Smooth muscle cell (in vitro differentiated cells): ENCODE data around the gene ATP8A2. TPM values are rescaled to one million over a fixed set of nuclear protein-coding genes. Genes with fewer than 3 reads are reported as not detected.

Source experiments
- DNase-seq: peaks from one replicate; lab custom pipeline; 2025; ENCODE audit not compliant: unreplicated experiment; lab: John Stamatoyannopoulos, UW
- H2AFZ ChIP-seq: fragments of 200-600 bp; sonication (generic); 2 replicates; pipeline ENCODE4 v1.6.0; 2016; ENCODE audit warnings: antibody characterized with exemption, low read depth, mild to moderate bottlenecking
- H3F3A ChIP-seq: fragments of 200-600 bp; sonication (generic); 2 replicates; pipeline ENCODE4 v1.6.0; 2017; ENCODE audit warnings: antibody characterized with exemption, low read depth
- H3K27ac ChIP-seq: fragments of 200-600 bp; sonication (generic); 2 replicates; pipeline ENCODE4 v1.5.1; 2016; ENCODE audit warnings: low read depth, mild to moderate bottlenecking
- H3K27me3 ChIP-seq: fragments of 200-600 bp; sonication (generic); 2 replicates; pipeline ENCODE4 v1.6.1; 2016; ENCODE audit warnings: low read depth, mild to moderate bottlenecking
- H3K36me3 ChIP-seq: fragments of 200-600 bp; sonication (generic); 2 replicates; pipeline ENCODE4 v1.5.1; 2016; ENCODE audit warnings: low read depth
- H3K4me1 ChIP-seq: fragments of 200-600 bp; sonication (generic); 2 replicates; pipeline ENCODE4 v1.5.1; 2016; ENCODE audit warnings: low read depth
- H3K4me2 ChIP-seq: fragments of 200-600 bp; sonication (generic); 2 replicates; pipeline ENCODE4 v1.6.0; 2016; ENCODE audit warnings: mild to moderate bottlenecking
- H3K4me3 ChIP-seq: fragments of 200-600 bp; sonication (generic); 2 replicates; pipeline ENCODE4 v1.5.1; 2016; ENCODE audit warnings: mild to moderate bottlenecking
- H3K79me2 ChIP-seq: fragments of 200-600 bp; sonication (generic); 2 replicates; pipeline ENCODE4 v1.6.0; 2016; ENCODE audit warnings: low read depth, mild to moderate bottlenecking
- H3K9ac ChIP-seq: fragments of 200-600 bp; sonication (generic); 2 replicates; pipeline ENCODE4 v1.6.0; 2016; ENCODE audit warnings: low read depth
- H3K9me3 ChIP-seq: fragments of 200-600 bp; sonication (generic); replicated peaks from 2 replicates; pipeline ENCODE4 v1.5.1; 2016; ENCODE audit warnings: low read depth
- H4K20me1 ChIP-seq: fragments of 200-600 bp; sonication (generic); 2 replicates; pipeline ENCODE4 v1.6.0; 2016; ENCODE audit warnings: low read depth
- WGBS: methylation state at CpG from one replicate; pipeline ENCODE4 v1.1.7; 2016; ENCODE audit warnings: low lambda C conversion rate; 5-methylcytosine and 5-hydroxymethylcytosine counted together
- polyA plus RNA-seq: library from polyadenylated mRNA; unstranded; fragments of >200 nt; fragmentation: Nextera tagmentation; extraction: Ambion mirVana; gene quantifications from 2 replicates; pipeline ENCODE4 v1.2.1, GENCODE V29; 2016
- total RNA-seq: library from RNA; depleted of rRNA; stranded (reverse); fragments of >200 nt; gene quantifications from 2 replicates; pipeline ENCODE4 v1.2.3, GENCODE V29; 2014
- TF ChIP-seq, protein P1 (sequence below): fragments of 200-600 bp; sonication (generic); IDR thresholded peaks from 2 replicates; pipeline ENCODE4 v1.5.1; 2017; ENCODE audit warnings: borderline replicate concordance, mild to moderate bottlenecking, antibody characterized with exemption; ENCODE audit not compliant: insufficient read depth, poor library complexity, severe bottlenecking

The ATP8A2 gene
- total and polyA plus RNA-seq, 2 experiments from 2014 or later: under 0.01 to 0.06 TPM

DNA sequence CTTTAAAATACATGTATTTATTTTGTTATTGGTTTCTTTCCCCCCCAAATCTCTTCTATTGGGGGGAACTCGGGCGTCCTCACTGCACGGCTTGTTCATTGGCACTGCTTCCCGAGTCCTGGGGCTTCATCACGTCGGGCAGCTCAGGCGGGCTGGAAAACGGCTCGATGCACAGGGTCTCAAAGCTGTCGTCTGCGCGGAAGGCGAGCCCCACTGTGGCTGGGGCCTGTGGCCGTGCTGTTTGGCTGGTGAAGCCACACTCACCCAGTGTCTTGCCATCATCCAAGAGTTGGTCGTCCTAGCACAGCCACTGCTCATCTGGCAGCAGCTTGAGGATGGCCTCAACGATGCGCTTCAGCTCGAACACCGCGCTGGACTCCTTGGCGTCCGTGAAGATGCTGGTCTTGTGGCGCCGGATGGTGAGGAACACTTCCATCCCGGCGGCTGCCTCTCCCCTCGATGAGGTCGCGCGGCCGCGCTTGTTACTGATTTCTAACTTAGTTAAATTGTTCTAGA is 6.0 kb upstream of the ATP8A2 start:
- 96% methylated on average over 32 of the region's 32 CpGs for WGBS
- Histone ChIP-seq H3K27ac (no peak overlapping the region), H2AFZ (no peak overlapping the region), H3F3A (no peaks in the 10 kb centered on the region), H3K9me3 (no peaks in the 10 kb centered on the region), H4K20me1 (no peaks in the 10 kb centered on the region), H3K4me3 (no peak overlapping the region), H3K79me2 (no peaks in the 10 kb centered on the region), H3K4me2 (no peak overlapping the region), H3K4me1 (no peaks in the 10 kb centered on the region), H3K9ac (no peak overlapping the region), H3K27me3 (peaks cover 31% of the 10 kb centered on the region), H3K36me3 (no peaks in the 10 kb centered on the region)
- TF ChIP-seq, protein P1, sequence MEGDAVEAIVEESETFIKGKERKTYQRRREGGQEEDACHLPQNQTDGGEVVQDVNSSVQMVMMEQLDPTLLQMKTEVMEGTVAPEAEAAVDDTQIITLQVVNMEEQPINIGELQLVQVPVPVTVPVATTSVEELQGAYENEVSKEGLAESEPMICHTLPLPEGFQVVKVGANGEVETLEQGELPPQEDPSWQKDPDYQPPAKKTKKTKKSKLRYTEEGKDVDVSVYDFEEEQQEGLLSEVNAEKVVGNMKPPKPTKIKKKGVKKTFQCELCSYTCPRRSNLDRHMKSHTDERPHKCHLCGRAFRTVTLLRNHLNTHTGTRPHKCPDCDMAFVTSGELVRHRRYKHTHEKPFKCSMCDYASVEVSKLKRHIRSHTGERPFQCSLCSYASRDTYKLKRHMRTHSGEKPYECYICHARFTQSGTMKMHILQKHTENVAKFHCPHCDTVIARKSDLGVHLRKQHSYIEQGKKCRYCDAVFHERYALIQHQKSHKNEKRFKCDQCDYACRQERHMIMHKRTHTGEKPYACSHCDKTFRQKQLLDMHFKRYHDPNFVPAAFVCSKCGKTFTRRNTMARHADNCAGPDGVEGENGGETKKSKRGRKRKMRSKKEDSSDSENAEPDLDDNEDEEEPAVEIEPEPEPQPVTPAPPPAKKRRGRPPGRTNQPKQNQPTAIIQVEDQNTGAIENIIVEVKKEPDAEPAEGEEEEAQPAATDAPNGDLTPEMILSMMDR: no peak
- DNase-seq: no peak

DNA sequence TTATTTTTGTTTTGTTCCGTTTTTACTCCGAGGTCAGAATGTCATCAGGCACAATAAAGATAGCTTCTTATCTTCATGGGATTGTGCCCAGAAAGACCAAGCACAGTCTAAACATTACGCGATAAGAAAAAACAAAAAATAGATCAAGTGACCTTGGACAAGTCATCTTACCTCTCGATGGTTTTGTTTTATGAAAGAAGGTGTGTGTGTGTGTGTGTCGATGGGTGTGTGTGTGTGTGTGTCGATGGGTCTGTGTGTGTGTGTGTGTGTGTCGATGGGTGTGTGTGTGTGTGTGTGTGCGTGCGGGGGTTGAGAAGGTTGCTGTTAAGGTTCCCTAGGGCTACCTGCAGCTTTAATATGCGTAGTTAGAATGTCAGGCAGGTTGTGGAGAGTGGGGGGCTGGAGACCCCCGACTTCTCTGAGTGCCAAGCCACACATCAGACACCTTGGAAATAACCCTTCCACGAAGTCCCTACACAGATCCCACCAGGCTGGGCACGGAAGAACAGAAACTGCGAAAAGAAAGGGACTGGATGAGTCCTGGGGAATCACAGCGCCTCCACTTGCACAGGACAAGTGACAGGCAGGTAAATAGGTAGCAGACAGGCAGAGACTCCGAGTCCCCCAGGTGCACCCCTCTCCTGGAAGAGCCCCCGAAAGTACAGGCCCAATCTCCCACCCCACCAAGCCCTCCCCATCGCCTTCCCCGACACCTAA is 458 bp upstream of the ATP8A2 start:
- Histone ChIP-seq H4K20me1 (no peaks in the 10 kb centered on the region), H3K4me3 (peak overlapping the region; percentile 62), H3K9ac (no peak overlapping the region), H3K27ac (no peak overlapping the region), H3K4me2 (peak overlapping the region; percentile 89), H3K36me3 (no peaks in the 10 kb centered on the region), H3K27me3 (peaks cover 79% of the 10 kb centered on the region), H3K9me3 (no peaks in the 10 kb centered on the region), H3K4me1 (no peaks in the 10 kb centered on the region), H2AFZ (no peak overlapping the region), H3F3A (no peaks in the 10 kb centered on the region), H3K79me2 (no peaks in the 10 kb centered on the region)
- TF ChIP-seq, protein P1: no peak
- no peak for DNase-seq
- 57% methylated on average over 16 of the region's 20 CpGs for WGBS

DNA sequence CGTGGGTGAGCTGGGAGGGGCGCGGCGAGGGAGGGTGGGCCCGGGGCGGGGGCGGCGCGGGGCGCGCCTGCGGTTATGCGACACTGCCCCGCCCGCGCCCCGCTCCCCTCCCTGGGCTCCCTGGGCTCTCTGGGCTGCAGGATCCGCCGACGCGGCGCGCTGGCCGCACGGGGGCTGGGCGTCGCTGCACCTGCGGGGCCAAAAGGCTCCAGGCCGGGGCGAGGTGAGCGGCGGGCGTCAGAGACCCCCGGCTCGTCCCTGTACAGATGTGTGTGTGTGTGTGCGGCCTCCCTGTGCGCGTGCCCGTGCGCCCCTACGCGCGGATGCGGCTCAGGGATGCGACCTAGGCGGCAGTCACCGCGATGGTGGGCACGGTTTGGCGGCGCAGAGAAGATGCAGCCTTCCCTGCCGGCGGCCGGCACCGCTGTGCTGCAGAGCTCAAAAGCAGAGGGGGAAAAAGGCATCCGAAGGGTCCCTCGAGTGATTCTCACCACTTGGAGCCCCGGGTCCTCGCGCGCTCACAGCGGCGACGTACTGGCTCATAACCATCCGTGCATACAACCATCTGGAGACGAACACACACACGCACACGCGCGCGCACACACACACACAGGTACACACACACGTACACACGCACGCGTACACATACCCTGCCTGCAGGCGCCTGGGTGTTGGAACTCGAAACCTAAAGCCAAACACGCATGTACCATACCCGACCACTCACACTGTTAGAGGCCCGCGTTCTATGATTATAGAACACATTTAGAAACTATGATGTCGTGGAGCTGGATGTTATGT is 709 bp downstream of the ATP8A2 start:
- DNase-seq: no peak
- no peaks in the 10 kb centered on the region for H3F3A ChIP-seq
- H3K4me3 ChIP-seq: peak overlapping the region; percentile 62
- peak overlapping the region; percentile 89 for H3K4me2 ChIP-seq
- TF ChIP-seq, protein P1: no peak
- H3K27me3 ChIP-seq: peaks cover 79% of the 10 kb centered on the region
- H3K9me3 ChIP-seq: no peaks in the 10 kb centered on the region
- H3K4me1 ChIP-seq: no peaks in the 10 kb centered on the region
- 29% methylated on average over 57 of the region's 82 CpGs for WGBS
- no peaks in the 10 kb centered on the region for H3K36me3 ChIP-seq
- H3K27ac ChIP-seq: no peak overlapping the region
- H2AFZ ChIP-seq: no peak overlapping the region
- no peaks in the 10 kb centered on the region for H4K20me1 ChIP-seq
- H3K9ac ChIP-seq: no peak overlapping the region
- no peaks in the 10 kb centered on the region for H3K79me2 ChIP-seq
